ENCODE data around the gene HEMK1.
A peak's percentile ranks its signal among the peaks of the same experiment; 100 is the strongest.

- peak; percentile 87 for TF ChIP-seq POLR2AphosphoS5 (IDR thresholded peaks at IDR 0.05)
- TF ChIP-seq CTCF (IDR thresholded peaks at IDR 0.05): peak in 1 of 6 experiments; percentile 7
- TF ChIP-seq POLR2A (IDR thresholded peaks at IDR 0.05): peak; percentile 37 to 82 (median 68)
- peak in 1 of 4 donors; percentile 75 for TF ChIP-seq EP300 (IDR thresholded peaks at IDR 0.05)
These were observed at the start of gene HEMK1 for GRCh38 chr3:50568947-50569749.

All from upper lobe of left lung (tissue), 4 donors.